HepG2 (cell line): ENCODE results near the gene PEX11G. TPM values are rescaled to one million over a fixed set of nuclear protein-coding genes. Genes with fewer than 3 reads are reported as not detected.

ENCODE experiments used
- AGO2 ChIP-seq: fragments of 200-400 bp; formaldehyde crosslinking; optimal IDR thresholded peaks from 2 replicates; pipeline ENCODE3; 2017; ENCODE audit warnings: mild to moderate bottlenecking, low read depth, low read length, moderate library complexity
- HNF4A ChIP-seq: sonication (generic); formaldehyde crosslinking; IDR thresholded peaks from 2 replicates; pipeline ENCODE4 v1.4.0; 2020; ENCODE audit warnings: missing genetic modification reagents
- MNT ChIP-seq: fragments of 450-650 bp; IDR thresholded peaks from 2 replicates; pipeline ENCODE4 v1.6.1; 2016
- PITX1 ChIP-seq: sonication (generic); formaldehyde crosslinking; IDR thresholded peaks from 2 replicates; pipeline ENCODE4 v1.5.1; 2020; ENCODE audit warnings: mild to moderate bottlenecking, missing genetic modification reagents
- RFX1 ChIP-seq: fragments of 450-650 bp; IDR thresholded peaks from 2 replicates; pipeline ENCODE4 v1.6.1; 2017
- SMARCE1 ChIP-seq: fragments of 450-650 bp; IDR thresholded peaks from 2 replicates; pipeline ENCODE4 v1.6.1; 2017; ENCODE audit warnings: borderline replicate concordance
- SNAPC2 ChIP-seq: sonication (generic); formaldehyde crosslinking; IDR thresholded peaks from 2 replicates; pipeline ENCODE4 v1.8.1; 2022; ENCODE audit warnings: mild to moderate bottlenecking, missing genetic modification reagents
- SP5 ChIP-seq: IDR thresholded peaks from 2 replicates; pipeline ENCODE4 v1.6.1; 2016; ENCODE audit warnings: low read depth, borderline replicate concordance
- TCF12 ChIP-seq, 2 experiments: fragments of 450-650 bp in 1 of 2; sonication (generic) in 1 of 2; formaldehyde crosslinking in 1 of 2; IDR thresholded peaks; 2 replicates each; pipeline versions ENCODE4 v1.6.1 to v1.8.0; 2017 to 2022; ENCODE audit warnings: antibody characterized with exemption in 1 of 2, mild to moderate bottlenecking in 1 of 2, missing genetic modification reagents in 1 of 2, moderate library complexity in 1 of 2
- WIZ ChIP-seq: sonication (generic); formaldehyde crosslinking; IDR thresholded peaks from 2 replicates; pipeline ENCODE4 v1.5.1; 2020; ENCODE audit warnings: mild to moderate bottlenecking, missing genetic modification reagents
- ZBTB40 ChIP-seq, 2 experiments: fragments of 450-650 bp in 1 of 2; sonication (generic) in 1 of 2; formaldehyde crosslinking in 1 of 2; IDR thresholded peaks; 2 replicates each; pipeline versions ENCODE4 v1.6.1 to v1.8.0; 2016 to 2022; ENCODE audit warnings: antibody characterized with exemption in 1 of 2, mild to moderate bottlenecking in 1 of 2, missing genetic modification reagents in 1 of 2
- ZKSCAN8 ChIP-seq: IDR thresholded peaks from 2 replicates; pipeline ENCODE4 v1.6.1; 2016; ENCODE audit warnings: borderline replicate concordance, missing genetic modification reagents, missing compliant biosample characterization
- ZNF431 ChIP-seq: sonication (generic); formaldehyde crosslinking; IDR thresholded peaks from 2 replicates; pipeline ENCODE4 v1.9.0; 2022; ENCODE audit warnings: missing genetic modification reagents, low read depth, mild to moderate bottlenecking, borderline replicate concordance
- ZNF615 ChIP-seq: sonication (generic); formaldehyde crosslinking; IDR thresholded peaks from 2 replicates; pipeline ENCODE4 v1.5.0; 2020; ENCODE audit warnings: mild to moderate bottlenecking, missing genetic modification reagents, borderline replicate concordance
- ZNF687 ChIP-seq: sonication (generic); formaldehyde crosslinking; IDR thresholded peaks from 2 replicates; pipeline ENCODE4 v1.5.1; 2020; ENCODE audit warnings: mild to moderate bottlenecking, missing genetic modification reagents, moderate library complexity
- polyA plus RNA-seq, 8 experiments: library from polyadenylated mRNA; depleted of rRNA in 3 of 8; stranded (reverse) in 7 of 8; unstranded in 1 of 8; fragments of >200 nt; fragmentation: Illumina TruSeq in 4 of 8; extraction: Trizol in 4 of 8; gene quantifications; 2 replicates each; pipeline versions ENCODE4 v1.2.1 to v1.2.3, GENCODE V29; 2011 to 2016; ENCODE audit warnings: low read depth in 4 of 8, missing spikeins in 1 of 8, mixed read lengths in 1 of 8; ENCODE audit not compliant: insufficient read depth in 1 of 8
- total RNA-seq, 5 experiments: library from RNA; depleted of rRNA; stranded (reverse); fragments of >200 nt; fragmentation: Illumina TruSeq; extraction: Trizol; gene quantifications; 2 replicates each; pipeline ENCODE4 v1.2.3, GENCODE V29; 2016; ENCODE audit warnings: low read depth in 1 of 5

PEX11G gene
- total and polyA plus RNA-seq, 2 of the 13 experiments (the other 11 are each of a cell fraction or from before 2014, with no cell fraction given) = not detected

- TF ChIP-seq PITX1 (CRISPR knock-in tag) (peak; percentile 26; the same call in 1 of the 2 replicates), RFX1 (no peak), ZKSCAN8 (no peak), SNAPC2 (CRISPR knock-in tag) (no peak), ZNF687 (CRISPR knock-in tag) (peak; percentile 12; the same call in 1 of the 2 replicates), MNT (no peak), HNF4A (peak; percentile 66), ZBTB40 (IDR thresholded peaks at IDR 0.05) (no peak), ZBTB40 (CRISPR knock-in tag; IDR thresholded peaks at IDR 0.05) (0 out of 2 replicates have a peak, but pooled peaks have one; percentile 13), AGO2 (no peak), SMARCE1 (no peak), SP5 (peak; percentile 84), TCF12 (IDR thresholded peaks at IDR 0.05) (no peak), TCF12 (CRISPR knock-in tag; IDR thresholded peaks at IDR 0.05) (no peak), ZNF431 (CRISPR knock-in tag) (no peak), ZNF615 (no peak), WIZ (CRISPR knock-in tag) (no peak)
These were observed 5.1 kb downstream of the PEX11G start (continued) for GRCh38 chr19:7483720-7484201.
